HG03175 (cell line): Measurements from ENCODE around the gene ZNF462.

ENCODE experiments used
- ATAC-seq: cut with Tn5 transposase; IDR thresholded peaks from one replicate; pipeline ENCODE4 v1.9.1; 2021; ENCODE audit warnings: mild to moderate bottlenecking, moderate library complexity; ENCODE audit not compliant: unreplicated experiment

Gene ZNF462

DNA sequence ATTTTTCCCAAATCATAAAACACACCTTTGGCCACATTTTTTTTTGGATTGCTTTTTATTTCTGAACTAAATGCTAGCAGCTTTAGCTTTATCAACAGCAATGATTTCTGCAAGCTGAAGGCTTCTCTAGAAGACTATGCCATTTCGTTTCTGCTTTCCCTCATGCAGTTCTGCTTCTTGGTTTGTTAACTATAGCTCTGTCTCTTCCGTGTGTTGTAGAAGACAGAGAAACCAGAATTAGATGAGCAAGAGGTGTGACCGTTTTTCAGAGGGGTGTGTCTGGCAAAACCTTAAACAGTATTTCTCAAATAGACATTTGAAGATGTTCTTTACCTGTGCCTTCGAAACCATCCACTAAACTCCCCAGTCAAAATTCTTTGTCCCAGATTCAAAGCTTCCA is 131.5 kb downstream of the ZNF462 start:
- ATAC-seq, result no peak

DNA sequence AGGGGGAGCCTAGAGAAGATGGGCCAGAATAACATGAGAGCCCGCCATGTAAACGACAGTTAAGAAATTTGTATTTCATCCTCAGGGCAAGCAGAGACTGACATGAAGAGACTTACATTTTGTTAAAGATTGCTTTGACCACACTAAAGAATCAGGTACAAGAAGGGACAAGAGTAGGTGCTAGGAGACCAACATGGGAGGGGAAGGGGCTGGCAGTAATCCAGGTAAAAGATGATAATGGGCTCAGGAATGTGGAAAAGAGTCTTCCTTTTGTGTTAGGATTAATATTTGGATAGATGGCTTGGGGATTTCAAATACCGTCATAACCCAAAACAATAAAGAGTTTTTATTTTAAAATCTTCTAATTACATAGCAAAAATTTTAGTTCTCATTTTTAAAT is 137.3 kb downstream of the ZNF462 start:
- ATAC-seq, result no peak

DNA sequence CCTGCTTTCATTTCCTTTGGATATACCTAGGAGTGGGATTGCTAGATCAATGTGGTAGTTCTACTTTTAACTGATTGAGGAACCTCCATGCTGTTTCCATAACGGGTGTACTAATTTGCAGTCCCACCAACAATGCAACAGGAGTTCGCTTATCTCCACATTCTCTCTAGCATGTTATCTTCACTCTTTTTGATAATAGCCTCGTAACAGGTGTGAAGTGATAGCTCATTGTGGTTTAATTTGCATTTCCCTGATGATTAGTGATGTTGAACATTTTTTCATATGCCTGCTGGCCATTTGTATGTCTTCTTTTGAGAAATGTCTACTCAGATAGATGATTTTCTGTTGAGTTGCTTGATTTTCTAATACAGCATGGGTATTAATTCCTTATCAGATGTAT is 142.2 kb downstream of the ZNF462 start:
- no peak for ATAC-seq

DNA sequence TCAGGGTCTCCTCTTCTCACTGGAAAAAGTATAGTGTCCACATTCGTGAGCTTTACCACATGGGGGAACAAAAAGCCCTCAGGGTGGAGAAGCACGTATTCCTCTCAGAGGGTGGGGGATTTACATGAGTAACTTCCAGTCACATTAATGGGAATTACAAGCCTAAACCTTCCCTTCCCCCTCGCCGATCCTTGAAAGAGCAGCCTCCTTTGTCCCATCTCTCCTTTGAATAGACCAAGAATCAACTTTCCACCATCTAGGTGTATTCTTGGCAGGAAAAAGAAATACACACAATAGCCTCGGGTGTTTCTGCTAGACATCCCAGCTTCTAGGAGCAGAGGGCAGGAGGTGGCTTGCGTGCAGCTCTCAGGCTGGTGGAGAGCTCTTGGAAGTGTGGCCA is 144.4 kb downstream of the ZNF462 start:
- ATAC-seq, result no peak

DNA sequence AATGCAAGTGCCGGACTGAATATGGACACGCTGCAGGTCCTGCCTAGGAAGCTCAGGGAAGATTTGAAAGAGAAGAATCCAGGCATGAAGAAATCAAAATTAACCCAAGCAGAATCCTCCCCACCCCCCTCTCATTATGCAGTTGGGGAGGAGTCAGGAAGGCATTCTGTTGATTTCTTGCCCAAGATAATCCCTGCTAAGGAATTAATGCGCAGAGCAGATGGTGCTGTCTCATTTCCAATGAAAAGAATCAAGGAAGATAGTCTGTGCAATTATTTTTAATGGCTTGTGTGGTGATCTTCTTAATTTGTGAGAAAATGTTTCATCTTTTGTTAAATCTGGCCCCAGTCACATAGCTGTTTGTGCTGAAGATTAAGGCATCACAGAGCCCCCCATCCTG is 145.0 kb downstream of the ZNF462 start:
- no peak for ATAC-seq

DNA sequence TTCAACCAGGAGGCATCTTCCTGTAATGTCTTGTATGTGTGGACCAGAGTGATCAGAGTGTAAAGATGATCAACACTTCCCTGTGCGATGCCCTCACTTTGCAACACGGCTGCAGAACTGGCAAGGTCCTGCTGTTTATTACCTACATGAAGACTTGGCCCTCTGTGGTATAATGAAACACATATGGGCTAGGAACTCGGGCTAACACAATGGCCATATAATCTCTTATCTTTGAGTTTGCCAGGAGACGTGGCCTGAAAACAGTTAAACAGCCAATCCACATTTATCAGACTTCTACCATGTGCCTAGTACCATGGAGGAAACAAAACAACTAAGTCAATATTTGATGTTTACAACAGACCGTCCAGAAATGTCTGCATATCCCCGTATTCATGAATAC is 145.5 kb downstream of the ZNF462 start:
- ATAC-seq, result no peak

DNA sequence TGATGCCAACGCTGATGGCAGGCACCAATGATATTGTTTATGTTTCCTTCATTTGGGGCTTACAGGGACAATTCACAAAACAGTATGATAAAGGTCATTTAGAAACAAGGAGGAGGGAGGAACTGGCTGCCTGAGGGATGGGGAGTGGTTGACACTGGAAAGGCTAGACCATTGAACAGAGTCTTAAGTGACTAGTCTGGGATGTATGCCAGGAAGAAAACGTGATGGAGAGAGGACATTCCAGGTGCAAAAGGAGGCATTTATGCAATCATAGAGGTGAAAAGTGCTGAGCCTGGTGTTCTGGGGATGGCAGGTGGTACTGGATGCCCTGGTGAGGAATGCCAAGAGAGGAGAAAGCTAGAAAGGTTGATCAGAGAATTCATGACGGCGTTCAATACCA is 153.4 kb downstream of the ZNF462 start:
- no peak for ATAC-seq

DNA sequence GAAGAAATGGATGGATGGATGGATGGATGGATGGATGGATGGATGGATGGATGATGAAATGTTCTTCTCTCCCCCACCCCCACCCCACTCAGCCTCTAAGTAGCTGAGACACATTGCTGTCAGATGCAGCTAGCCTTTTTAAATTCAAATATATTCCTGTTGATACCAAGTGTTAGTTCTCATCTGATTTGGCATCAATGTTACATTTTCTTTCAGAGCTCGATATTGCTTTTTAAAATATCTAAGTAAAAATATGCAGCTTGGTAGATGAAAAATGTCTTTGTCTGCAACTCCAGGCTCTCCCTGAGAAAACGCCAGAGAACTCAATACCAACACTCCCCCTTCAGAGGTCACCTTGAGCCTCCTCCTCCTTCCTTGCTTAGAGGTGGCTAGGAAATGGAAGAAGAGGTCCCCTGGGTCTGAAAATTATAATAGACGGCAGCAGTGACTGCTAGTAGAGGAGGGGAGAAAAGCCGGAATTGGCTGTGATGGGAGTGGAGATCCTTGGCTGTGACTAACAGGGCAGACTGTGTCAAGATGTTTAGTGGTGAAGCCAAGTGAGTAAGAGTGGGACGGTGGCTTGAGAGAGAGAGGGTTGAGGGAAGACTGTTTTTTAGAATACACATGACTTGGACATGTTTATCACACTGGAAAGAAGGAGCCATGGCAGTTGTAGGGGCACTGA is 156.0 kb downstream of the ZNF462 start:
- no peak for ATAC-seq

DNA sequence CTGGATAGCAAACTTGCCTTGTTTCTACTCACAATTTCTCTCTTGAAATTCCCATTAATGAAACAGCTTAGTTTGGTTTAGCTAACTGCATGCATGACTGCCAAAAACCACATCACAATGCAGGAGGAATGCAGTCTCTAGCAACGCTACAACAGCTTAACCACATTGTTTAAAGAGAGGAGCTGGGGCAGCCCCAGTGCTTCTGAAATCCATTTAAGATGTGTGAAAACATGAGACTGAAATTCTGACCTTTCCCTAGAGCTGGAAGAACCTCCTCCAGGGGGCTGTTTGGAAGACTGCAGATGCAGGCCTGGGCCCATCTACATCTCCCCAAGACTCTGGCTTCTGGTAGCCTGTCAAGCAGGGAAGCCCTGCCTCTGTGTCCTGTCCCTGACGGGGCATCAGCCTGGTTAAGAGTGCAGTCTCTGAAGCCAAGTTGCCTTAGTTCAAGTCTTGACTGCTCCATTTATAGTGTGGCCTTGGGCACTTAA is 157.1 kb downstream of the ZNF462 start:
- ATAC-seq, result no peak

DNA sequence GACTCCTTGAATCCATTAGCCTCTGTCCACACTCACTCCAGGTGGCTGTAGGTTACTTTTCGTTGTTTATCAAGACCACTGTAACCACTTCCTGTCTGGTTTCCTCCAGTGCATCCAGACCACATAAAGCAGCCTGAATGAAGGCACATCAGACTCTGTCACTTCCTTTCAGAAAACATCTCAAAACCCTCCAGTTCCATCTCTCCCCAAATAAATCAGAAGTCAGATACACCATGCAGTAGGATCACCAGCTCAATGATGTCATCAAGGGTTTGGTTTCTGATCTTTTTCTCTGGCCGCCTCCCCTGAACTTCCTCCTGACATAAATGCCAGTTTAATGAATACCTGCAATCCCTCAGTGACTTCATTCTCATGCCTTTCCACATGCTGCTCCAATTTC is 161.2 kb downstream of the ZNF462 start:
- peak; percentile 96 for ATAC-seq

DNA sequence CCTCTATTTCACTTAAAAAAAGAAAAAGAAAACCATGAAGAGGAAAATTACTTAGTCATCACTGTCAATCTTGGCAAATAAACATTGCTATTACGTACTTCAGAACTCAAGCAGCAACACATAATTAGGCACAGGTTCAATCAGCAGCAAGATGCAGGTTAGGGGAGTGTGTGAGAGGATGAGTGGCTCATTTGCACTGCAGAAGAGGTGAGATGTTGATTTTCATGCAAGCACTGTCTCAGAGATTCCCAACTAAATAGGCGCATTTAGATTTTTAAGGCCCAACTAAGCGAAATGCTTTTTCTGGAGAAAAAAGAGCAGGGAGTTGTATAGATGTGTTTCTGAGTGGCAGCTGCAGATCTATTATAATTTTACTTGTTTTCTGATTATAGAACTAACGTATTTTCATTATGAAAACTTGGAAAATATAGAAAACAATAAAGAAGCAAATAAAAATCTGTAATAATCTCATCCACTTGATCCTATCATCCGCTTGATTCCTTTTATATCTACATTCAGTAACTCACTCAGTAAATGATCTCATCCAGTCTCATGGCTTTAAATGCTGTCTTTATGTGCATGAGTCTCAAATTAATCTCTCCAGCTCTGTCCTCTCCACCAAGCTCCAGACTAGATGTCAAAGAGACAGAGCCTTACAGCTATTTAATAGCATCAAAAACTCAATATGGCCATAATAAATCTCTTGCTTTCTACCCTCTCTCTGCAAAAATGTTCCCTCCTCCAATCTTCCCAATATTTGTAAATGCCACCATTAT is 162.5 kb downstream of the ZNF462 start:
- ATAC-seq, result no peak

DNA sequence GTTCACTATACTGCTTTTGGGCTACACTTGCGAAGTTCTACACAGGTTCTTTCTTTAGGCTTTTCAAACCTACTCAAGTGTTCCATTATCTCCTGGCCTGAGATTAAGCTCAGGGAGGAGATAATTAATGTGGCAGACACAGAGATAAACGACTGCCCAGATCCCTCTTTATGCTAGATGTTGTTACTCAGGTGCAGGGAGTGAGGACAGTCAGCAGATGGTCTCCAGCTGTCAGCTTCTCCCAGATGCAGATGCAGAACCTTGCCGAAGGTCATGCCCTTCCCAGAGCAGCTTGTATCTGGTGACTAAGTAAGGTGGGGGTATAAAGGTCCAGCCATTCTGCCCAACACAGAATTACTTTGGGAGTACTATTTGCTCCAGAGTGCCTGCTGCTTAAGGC is 166.2 kb downstream of the ZNF462 start:
- ATAC-seq, result no peak

DNA sequence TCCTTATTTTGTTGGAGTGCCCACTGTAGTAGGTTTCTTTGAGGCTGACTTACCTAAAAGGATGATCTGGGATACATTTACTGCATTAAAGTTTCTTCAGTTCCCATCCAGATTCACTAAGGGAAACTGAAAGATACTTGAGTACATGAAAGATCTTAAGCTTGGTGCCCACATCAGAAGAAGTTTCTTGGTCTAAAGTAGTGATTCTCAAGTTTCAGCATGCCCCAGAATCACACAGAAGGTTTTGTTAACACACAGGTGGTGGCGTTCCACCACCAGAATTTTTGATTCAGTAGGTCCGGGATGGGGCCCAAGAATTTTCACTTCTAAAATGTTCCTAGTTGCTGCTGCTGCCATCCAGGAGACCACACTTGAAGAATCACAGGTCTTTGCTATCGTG is 171.0 kb downstream of the ZNF462 start:
- no peak for ATAC-seq

DNA sequence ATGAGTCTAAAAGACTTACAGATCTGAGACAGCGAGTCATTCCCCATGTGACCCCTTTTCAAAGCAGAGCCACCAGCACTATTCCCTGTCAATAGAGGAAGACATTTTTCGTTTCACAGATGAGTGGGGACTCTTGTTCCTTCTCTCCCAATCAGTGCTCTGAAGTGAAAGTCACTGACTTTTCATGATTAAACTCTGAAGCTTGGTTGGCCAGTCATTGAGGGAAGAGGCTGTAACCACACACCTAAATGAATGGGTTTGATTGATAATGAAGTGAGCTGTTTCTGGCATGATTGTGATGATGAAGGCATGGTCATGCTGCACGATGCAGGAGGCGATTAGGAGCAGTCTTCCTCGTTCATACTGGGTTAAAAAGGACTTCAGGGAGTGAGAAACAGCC is 171.9 kb downstream of the ZNF462 start:
- no peak for ATAC-seq

DNA sequence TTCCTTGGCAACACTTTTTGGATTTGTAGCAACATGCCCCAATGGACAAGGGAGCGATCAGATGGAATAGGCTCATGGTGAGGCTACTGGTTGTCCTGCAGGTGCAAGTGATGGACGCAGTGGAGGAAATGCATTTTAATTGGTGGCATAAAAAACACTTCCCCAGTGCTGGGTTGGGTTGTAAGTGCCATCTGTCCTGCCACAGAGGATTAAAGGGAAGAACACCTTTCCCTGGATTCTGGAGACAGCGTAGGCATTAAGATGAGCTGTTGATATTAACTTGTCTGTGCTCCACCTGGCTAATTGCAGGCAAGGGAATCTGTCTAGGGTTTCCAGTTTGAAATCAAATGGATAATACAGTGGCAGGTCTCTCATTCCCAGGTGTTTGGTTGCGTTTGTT is 173.4 kb downstream of the ZNF462 start:
- no peak for ATAC-seq

DNA sequence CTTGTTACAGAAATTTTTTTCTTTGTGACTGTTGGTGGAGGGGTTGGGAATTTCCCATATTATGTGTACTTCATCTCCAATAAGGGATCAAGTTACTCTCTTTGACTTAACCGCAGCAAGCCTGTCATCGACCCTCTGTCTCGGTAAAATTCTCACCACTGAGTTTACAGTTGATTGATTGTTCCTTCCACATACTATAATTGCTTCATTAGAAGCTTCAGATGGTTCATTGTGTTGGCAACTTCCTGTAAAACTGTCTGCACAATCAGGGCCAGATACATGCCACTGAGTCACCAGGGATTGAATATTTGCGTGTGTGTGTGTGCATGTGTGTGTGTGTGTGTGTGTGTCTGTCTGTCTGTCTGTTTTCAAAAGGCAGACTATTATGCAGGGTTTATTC is 176.6 kb downstream of the ZNF462 start:
- ATAC-seq, result no peak

DNA sequence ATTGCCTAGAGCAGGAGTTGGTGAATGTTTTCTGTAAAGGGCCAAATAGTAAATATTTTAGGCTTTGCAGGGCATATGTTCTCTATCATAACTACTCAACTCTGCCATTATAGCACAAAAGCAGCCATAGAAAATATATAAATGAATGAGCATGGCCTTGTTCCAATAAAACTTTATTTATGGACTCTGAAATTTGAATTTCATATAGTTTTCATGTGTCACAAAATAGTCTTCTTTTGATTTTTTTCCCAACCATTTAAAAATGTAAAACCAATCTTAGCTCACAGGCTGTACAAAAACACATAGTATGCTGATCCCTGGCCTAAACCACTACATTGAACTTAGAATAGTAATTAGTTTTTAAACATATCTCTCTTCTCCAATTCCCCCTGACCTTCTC is 179.6 kb downstream of the ZNF462 start:
- ATAC-seq, result no peak

DNA sequence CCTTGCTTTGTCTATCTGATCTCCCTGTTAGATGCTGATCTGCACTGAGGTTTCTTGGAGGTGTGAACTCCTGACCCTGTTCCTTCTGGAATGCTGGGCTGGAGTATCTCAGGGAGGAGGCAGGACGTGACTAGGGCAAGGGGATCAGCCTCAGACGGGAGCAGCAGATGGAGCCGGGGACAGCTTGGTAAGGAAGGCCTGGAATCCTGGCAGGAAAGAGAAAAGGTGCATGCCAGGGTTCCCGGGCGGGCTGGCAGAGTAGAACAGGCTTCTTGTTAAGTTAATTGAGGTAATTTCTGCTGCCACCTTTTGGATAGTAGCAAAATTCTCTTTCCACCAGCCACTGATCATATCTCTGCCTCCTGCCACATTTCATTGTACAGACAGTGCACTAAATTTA is 180.9 kb downstream of the ZNF462 start:
- ATAC-seq, result no peak

DNA sequence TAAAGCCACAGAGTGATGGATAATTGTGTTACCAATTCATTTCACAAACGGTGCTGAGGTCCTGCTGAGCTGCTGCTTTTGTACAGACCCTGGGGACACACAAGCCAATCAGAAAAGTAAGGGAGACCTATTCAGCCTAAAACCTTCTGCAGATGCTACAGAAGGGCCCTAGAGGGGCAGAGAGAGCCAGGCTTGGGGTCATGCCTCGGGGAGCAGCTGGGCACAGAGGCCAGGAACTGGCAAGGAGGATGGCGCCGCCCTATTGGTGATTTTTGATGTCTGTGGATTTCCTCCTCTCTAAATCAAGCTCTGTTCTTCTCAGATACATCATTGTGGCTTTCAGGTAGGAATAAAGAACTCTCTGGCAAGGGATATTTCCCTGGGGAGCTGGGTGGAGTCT is 181.9 kb downstream of the ZNF462 start:
- no peak for ATAC-seq

DNA sequence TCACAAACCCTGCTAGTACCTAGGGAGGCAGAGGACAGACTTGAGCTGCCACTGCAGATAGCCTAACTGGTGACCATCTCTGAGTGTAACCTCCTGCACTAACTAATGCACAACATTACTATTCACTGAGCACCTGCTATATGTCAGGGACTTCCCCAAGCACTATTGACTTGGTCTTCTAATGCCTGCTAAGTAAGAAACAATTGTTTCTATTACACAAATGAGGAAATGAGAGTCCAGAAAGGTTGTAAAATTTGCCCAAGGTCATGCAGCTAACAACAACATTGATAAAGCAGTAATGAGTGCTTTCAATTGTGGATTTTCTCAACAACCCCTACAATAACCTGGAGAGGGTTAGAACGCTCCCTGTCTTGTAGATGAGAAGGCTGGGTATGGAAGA is 183.7 kb downstream of the ZNF462 start:
- peak; percentile 89 for ATAC-seq

DNA sequence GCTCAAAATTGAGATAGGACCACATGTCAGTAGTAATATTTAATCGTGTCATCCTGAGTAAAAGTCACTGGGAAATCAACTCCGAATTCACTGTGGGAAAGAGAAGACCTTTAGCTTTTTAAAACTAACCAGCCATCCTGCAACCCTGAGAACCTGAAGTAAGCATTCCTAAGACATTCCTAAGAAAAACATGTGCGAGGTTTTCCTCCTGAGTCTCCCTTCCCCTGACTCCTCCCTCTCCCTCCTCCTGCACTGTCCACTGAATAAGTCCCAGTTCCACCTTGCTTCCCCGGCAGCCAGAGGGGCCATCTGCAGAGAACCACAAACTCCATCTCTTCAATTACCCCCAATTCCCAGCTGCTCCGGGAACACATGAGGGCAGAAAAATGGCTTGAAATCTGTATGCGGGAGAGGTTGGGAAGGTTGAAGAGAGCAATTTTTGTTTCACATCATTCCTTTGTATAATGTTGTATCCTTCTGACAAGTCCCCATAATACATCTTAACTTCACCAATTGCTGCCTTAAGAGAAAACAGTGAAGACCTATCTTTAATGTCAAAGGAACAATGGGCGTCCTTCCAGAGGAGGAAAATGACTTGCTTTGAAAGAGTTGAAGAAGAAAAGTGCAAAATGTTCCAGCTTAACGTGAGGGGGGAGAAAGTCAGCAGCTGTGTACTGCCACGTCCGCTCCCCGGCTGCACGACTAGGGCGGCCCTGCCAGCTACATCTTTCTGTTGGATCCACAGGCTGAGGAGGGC is 186.3 kb downstream of the ZNF462 start:
- ATAC-seq, result no peak

DNA sequence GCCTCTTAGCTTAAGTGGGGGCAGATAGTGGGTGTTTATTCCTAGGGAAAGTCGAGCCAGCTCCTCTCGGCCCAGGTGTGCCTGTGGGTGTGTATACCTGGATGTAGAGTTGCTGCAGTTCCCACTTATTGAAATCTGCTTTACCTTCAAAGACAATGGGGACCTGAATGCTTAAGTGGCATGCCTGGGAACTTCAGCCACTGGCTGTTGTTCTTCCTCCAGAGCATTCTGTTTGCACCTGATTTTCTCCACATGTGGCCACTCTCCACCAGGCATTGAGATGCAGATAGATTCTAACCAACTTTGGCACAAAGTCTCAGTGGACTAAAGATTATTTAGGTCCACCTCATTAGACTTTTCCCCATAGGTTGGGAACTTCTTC is 186.8 kb downstream of the ZNF462 start:
- ATAC-seq, result no peak
